ENCODE data around the gene SPEM1. TPM values are rescaled to one million over a fixed set of nuclear protein-coding genes. Genes with fewer than 3 reads are reported as not detected.

SPEM1 gene
- total RNA-seq, 1 donor from 2014 or later = 0.23 TPM

DNA sequence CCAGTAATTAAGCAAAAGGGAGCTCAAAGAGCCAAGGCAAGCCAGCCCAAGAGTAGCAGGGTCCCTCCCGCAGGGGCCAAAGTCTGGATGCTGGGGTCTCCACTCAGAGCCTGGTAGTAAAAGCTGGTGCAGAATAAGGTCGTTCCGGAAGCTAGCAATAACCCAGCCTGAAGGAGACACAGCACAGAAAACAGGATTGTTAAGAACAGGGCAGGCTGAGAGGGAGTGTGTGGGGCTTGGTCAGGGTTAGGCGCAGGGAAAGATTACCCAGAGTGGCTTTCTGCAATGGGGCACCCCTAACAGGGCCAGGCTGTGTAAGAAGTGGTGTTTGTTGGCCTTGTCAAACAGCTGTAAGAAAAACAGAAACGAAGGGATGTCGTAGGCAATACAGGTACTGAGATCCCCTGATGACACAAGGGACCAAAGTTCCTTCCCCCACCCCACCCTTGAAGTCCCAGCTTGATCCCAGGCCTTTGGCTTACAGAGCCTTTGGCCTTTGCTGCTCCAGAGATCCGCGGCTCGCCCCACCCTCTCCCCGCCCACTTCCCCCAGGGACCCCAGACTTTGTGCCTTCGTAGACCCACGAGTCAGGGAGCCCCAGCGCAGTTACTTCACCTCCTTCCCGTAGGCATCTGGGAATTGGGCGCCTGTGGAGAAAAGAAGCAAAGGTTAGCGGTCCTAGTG, 16.9 kb upstream of the SPEM1 start:
- peak overlapping the region; percentile 31 for H2AFZ ChIP-seq (ENCODE audit: low read depth, low read length)
- no peaks in the 10 kb centered on the region for H3K36me3 ChIP-seq (ENCODE audit: insufficient read depth, low read length)
- no peaks in the 10 kb centered on the region for H3K27me3 ChIP-seq (ENCODE audit: insufficient read depth, low read length)
- H3K27ac ChIP-seq (ENCODE audit: low read depth, low read length) = peak overlapping the region; percentile 53
- no peaks in the 10 kb centered on the region for H3K9me3 ChIP-seq (ENCODE audit: insufficient read depth, low read depth, low read length)
- peak overlapping the region; percentile 72 for H3K9ac ChIP-seq (ENCODE audit: low read length)
- FAIRE-seq (no peak), DNase-seq (ENCODE audit: low read depth) (no peak)
- peaks cover 13% of the 10 kb centered on the region for H3K4me1 ChIP-seq (ENCODE audit: insufficient read depth, low read length)
- peaks cover 4% of the 10 kb centered on the region for H3K36me3 Mint-ChIP-seq (ENCODE audit: low read depth, unreplicated experiment)
- peaks cover 20% of the 10 kb centered on the region for H4K20me1 ChIP-seq (ENCODE audit: insufficient read depth, low read length)
- no peaks in the 10 kb centered on the region for H3K9me3 Mint-ChIP-seq (ENCODE audit: unreplicated experiment)
- peak overlapping the region; percentile 88 for H3K4me3 Mint-ChIP-seq (ENCODE audit: unreplicated experiment)
- H3K27me3 Mint-ChIP-seq (ENCODE audit: low read depth, unreplicated experiment) = no peaks in the 10 kb centered on the region
- H3K79me2 ChIP-seq (ENCODE audit: insufficient read depth, low read length) = peaks cover 24% of the 10 kb centered on the region
- peak overlapping the region; percentile 93 for H3K4me2 ChIP-seq (ENCODE audit: low read length)
- no peak for TF ChIP-seq EZH2 (IDR thresholded peaks at IDR 0.05; ENCODE audit: insufficient read depth, low read length)
- TF ChIP-seq, protein P1, sequence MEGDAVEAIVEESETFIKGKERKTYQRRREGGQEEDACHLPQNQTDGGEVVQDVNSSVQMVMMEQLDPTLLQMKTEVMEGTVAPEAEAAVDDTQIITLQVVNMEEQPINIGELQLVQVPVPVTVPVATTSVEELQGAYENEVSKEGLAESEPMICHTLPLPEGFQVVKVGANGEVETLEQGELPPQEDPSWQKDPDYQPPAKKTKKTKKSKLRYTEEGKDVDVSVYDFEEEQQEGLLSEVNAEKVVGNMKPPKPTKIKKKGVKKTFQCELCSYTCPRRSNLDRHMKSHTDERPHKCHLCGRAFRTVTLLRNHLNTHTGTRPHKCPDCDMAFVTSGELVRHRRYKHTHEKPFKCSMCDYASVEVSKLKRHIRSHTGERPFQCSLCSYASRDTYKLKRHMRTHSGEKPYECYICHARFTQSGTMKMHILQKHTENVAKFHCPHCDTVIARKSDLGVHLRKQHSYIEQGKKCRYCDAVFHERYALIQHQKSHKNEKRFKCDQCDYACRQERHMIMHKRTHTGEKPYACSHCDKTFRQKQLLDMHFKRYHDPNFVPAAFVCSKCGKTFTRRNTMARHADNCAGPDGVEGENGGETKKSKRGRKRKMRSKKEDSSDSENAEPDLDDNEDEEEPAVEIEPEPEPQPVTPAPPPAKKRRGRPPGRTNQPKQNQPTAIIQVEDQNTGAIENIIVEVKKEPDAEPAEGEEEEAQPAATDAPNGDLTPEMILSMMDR (IDR thresholded peaks at IDR 0.05; ENCODE audit: insufficient read depth, low read depth, low read length) = no peak
- H3K4me3 ChIP-seq (ENCODE audit: insufficient read depth, low read depth, low read length) = peak overlapping the region; percentile 72
- peak overlapping the region; percentile 77 for H3K27ac Mint-ChIP-seq (ENCODE audit: unreplicated experiment)
- H3K4me1 Mint-ChIP-seq (ENCODE audit: low read depth, unreplicated experiment) = peaks cover 18% of the 10 kb centered on the region

DNA sequence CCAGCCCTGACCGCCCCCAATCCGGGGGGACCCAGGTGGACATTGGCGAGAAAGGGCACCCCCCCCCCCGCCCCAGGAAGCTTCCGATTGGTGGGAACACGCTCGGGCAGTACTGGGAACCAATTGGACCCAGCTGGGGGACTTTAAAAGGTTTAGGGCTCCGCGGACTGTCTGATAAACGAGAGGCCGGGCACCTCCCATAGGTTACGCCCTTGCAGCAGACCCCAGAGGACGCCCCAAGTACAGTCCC, 16.5 kb upstream of the SPEM1 start:
- Histone ChIP-seq H3K9me3 (ENCODE audit: insufficient read depth, low read depth, low read length) (no peaks in the 10 kb centered on the region), H3K4me2 (ENCODE audit: low read length) (peak overlapping the region; percentile 93), H3K36me3 (ENCODE audit: insufficient read depth, low read length) (no peaks in the 10 kb centered on the region), H2AFZ (ENCODE audit: low read depth, low read length) (peak overlapping the region; percentile 31), H3K4me1 (ENCODE audit: insufficient read depth, low read length) (peaks cover 13% of the 10 kb centered on the region), H3K9ac (ENCODE audit: low read length) (peak overlapping the region; percentile 72), H3K79me2 (ENCODE audit: insufficient read depth, low read length) (peaks cover 24% of the 10 kb centered on the region), H3K4me3 (ENCODE audit: insufficient read depth, low read depth, low read length) (peak overlapping the region; percentile 72), H4K20me1 (ENCODE audit: insufficient read depth, low read length) (peaks cover 20% of the 10 kb centered on the region), H3K27ac (ENCODE audit: low read depth, low read length) (peak overlapping the region; percentile 53), H3K27me3 (ENCODE audit: insufficient read depth, low read length) (no peaks in the 10 kb centered on the region)
- DNase-seq (ENCODE audit: low read depth) (no peak), FAIRE-seq (no peak)
- Mint-ChIP-seq H3K27ac (ENCODE audit: unreplicated experiment) (peak overlapping the region; percentile 66), H3K4me3 (ENCODE audit: unreplicated experiment) (peak overlapping the region; percentile 88), H3K36me3 (ENCODE audit: low read depth, unreplicated experiment) (peaks cover 4% of the 10 kb centered on the region), H3K27me3 (ENCODE audit: low read depth, unreplicated experiment) (no peaks in the 10 kb centered on the region), H3K4me1 (ENCODE audit: low read depth, unreplicated experiment) (peaks cover 18% of the 10 kb centered on the region), H3K9me3 (ENCODE audit: unreplicated experiment) (no peaks in the 10 kb centered on the region)
- no peak for TF ChIP-seq EZH2 (IDR thresholded peaks at IDR 0.05; ENCODE audit: insufficient read depth, low read length)
- TF ChIP-seq, protein P1 (IDR thresholded peaks at IDR 0.05; ENCODE audit: insufficient read depth, low read depth, low read length) = no peak

All from astrocyte (in vitro differentiated cells and primary cell).